CD4-positive, alpha-beta memory T cell (primary cell): ENCODE data around the gene SMG5. TPM values are rescaled to one million over a fixed set of nuclear protein-coding genes. Genes with fewer than 3 reads are reported as not detected.
A peak's percentile ranks its signal among the peaks of the same experiment; 100 is the strongest.

Experiments
- CTCF ChIA-PET: fragments of 350-600 bp; sonication (Branson Sonifier 250); formaldehyde crosslinking; loops from one replicate; lab custom pipeline; 2021; ENCODE audit warnings: inconsistent platforms; ENCODE audit not compliant: partially characterized antibody; lab: Charles Lee
- POLR2A ChIA-PET: fragments of 350-600 bp; sonication (Branson Sonifier 250); formaldehyde crosslinking; loops from one replicate; lab custom pipeline; 2021; ENCODE audit not compliant: partially characterized antibody; lab: Charles Lee
- DNase-seq, 5 donors: peaks; one replicate each; pipeline versions ENCODE4 v3.0.0 to v3.0.0-alpha.2; 2020 to 2022; ENCODE audit warnings: mixed read lengths in 1 of 5
- H3K27ac ChIP-seq: one replicate; pipeline ENCODE4 v1.7.0; 2013; ENCODE audit warnings: low read depth, low read length
- H3K27me3 ChIP-seq: 2 replicates; pipeline ENCODE4 v1.7.0; 2013; ENCODE audit warnings: mild to moderate bottlenecking, low read length, moderate library complexity; ENCODE audit not compliant: insufficient read depth
- H3K36me3 ChIP-seq: 2 replicates; pipeline ENCODE4 v1.7.0; 2013; ENCODE audit warnings: mild to moderate bottlenecking, low read length, moderate library complexity; ENCODE audit not compliant: insufficient read depth
- H3K4me1 ChIP-seq: 2 replicates; pipeline ENCODE4 v1.7.0; 2013; ENCODE audit warnings: mild to moderate bottlenecking, low read length, moderate library complexity; ENCODE audit not compliant: insufficient read depth
- H3K4me3 ChIP-seq, 2 donors: one replicate each; pipeline ENCODE4 v1.7.0; 2013; ENCODE audit warnings: low read length in 2 of 2, mild to moderate bottlenecking in 1 of 2
- H3K9me3 ChIP-seq, 2 donors: one replicate each; pipeline ENCODE4 v1.7.0; 2013; ENCODE audit warnings: low read length in 2 of 2, control low read depth in 1 of 2; ENCODE audit not compliant: control insufficient read depth in 1 of 2
- H3K27ac Mint-ChIP-seq, 7 donors: one replicate each; pipeline ENCODE4 v1.8.0; 2020 to 2021; ENCODE audit warnings: mixed read lengths in 7 of 7, mild to moderate bottlenecking in 6 of 7, inconsistent platforms in 3 of 7, moderate library complexity in 3 of 7
- H3K27me3 Mint-ChIP-seq, 2 donors: one replicate each; pipeline ENCODE4 v1.8.0; 2020 to 2021; ENCODE audit warnings: mixed read lengths in 2 of 2
- H3K36me3 Mint-ChIP-seq, 2 donors: one replicate each; pipeline ENCODE4 v1.8.0; 2020 to 2021; ENCODE audit warnings: mixed read lengths in 2 of 2, inconsistent platforms in 1 of 2, mild to moderate bottlenecking in 1 of 2
- H3K4me1 Mint-ChIP-seq, 4 donors: one replicate each; pipeline ENCODE4 v1.8.0; 2020 to 2021; ENCODE audit warnings: mixed read lengths in 4 of 4, mild to moderate bottlenecking in 1 of 4
- H3K4me3 Mint-ChIP-seq, 8 donors: one replicate each; pipeline ENCODE4 v1.8.0; 2020 to 2021; ENCODE audit warnings: mixed read lengths in 8 of 8, mild to moderate bottlenecking in 7 of 8, moderate library complexity in 6 of 8, inconsistent platforms in 3 of 8
- H3K9me3 Mint-ChIP-seq, 8 donors: one replicate each; pipeline ENCODE4 v1.8.0; 2020 to 2021; ENCODE audit warnings: mixed read lengths in 8 of 8, mild to moderate bottlenecking in 5 of 8, inconsistent platforms in 3 of 8, moderate library complexity in 1 of 8
- intact Hi-C: fragments of 100-400 bp; cut with micrococcal nuclease; formaldehyde crosslinking; loops from one replicate; pipeline ENCODE4 v1.15.1; 2023
- polyA plus RNA-seq, 2 donors: library from polyadenylated mRNA; unstranded; fragments of 300-500 nt; fragmentation: Illumina TruSeq; gene quantifications; one replicate each; pipeline ENCODE4 v1.2.3, GENCODE V29; 2021
- total RNA-seq, 2 experiments: library from RNA; stranded (reverse); gene quantifications; one replicate each; pipeline ENCODE4 v1.2.3, GENCODE V29; 2021

Gene SMG5
- total and polyA plus RNA-seq, 4 experiments from 2014 or later, result 6.1 to 71.6 (median 47.7) TPM

GRCh38 chr1:156270314-156270713 is 12.3 kb downstream of the SMG5 start:
- CTCF ChIA-PET, result no interaction called here
- POLR2A ChIA-PET, result interaction anchor here (4.5 kb wide), 1 partner anchor 12 kb away, joined by 25 read pairs; the partner anchor contains the start of gene SMG5
- H3K9me3 ChIP-seq, result no peaks in the 10 kb centered on the region
- peaks cover 0 to 1% (median 0%) of the 10 kb centered on the region in 8 donors for H3K9me3 Mint-ChIP-seq
- intact Hi-C loops, result no loop called here
- no peak overlapping the region for H3K4me3 ChIP-seq
- DNase-seq, result no peak
- no peaks in the 10 kb centered on the region for H3K27me3 Mint-ChIP-seq
- peaks cover 0 to 2% (median 0%) of the 10 kb centered on the region in 4 donors for H3K4me1 Mint-ChIP-seq
- no peak overlapping the region for H3K27ac ChIP-seq
- peaks cover 76% of the 10 kb centered on the region for H3K36me3 ChIP-seq
- peak overlapping the region in 1 of 7 donors; percentile 78 for H3K27ac Mint-ChIP-seq
- H3K4me1 ChIP-seq, result no peaks in the 10 kb centered on the region
- H3K27me3 ChIP-seq, result no peaks in the 10 kb centered on the region
- H3K36me3 Mint-ChIP-seq, result peaks cover 62 to 84% of the 10 kb centered on the region in 2 donors
- no peak overlapping the region for H3K4me3 Mint-ChIP-seq

- ChIA-PET CTCF (no interaction called here), POLR2A (no interaction called here)
- peaks cover 0 to 1% (median 0%) of the 10 kb centered on the region in 8 donors for H3K9me3 Mint-ChIP-seq
Observed at GRCh38 chr1:156268336-156268735, 14.3 kb downstream of the SMG5 start.

GRCh38 chr1:156266051-156266450 is 16.6 kb downstream of the SMG5 start:
- H3K36me3 ChIP-seq, result peaks cover 66% of the 10 kb centered on the region
- no peaks in the 10 kb centered on the region for H3K9me3 ChIP-seq
- Mint-ChIP-seq H3K36me3 (peaks cover 61 to 71% of the 10 kb centered on the region in 2 donors), H3K9me3 (peaks cover 0 to 1% (median 0%) of the 10 kb centered on the region in 8 donors), H3K4me3 (no peak overlapping the region), H3K27me3 (no peaks in the 10 kb centered on the region), H3K27ac (no peak overlapping the region), H3K4me1 (peaks cover 0 to 4% (median 2%) of the 10 kb centered on the region in 4 donors)
- intact Hi-C loops, result no loop called here
- DNase-seq, result no peak
- H3K27ac ChIP-seq, result no peak overlapping the region
- no peak overlapping the region for H3K4me3 ChIP-seq
- POLR2A ChIA-PET, result no interaction called here
- no peaks in the 10 kb centered on the region for H3K27me3 ChIP-seq
- no peaks in the 10 kb centered on the region for H3K4me1 ChIP-seq
- CTCF ChIA-PET, result no interaction called here

More at GRCh38 chr1:156268336-156268735, 14.3 kb downstream of the SMG5 start:
- Histone ChIP-seq H3K27me3 (no peaks in the 10 kb centered on the region), H3K27ac (no peak overlapping the region), H3K9me3 (no peaks in the 10 kb centered on the region), H3K4me3 (no peak overlapping the region), H3K36me3 (peaks cover 66% of the 10 kb centered on the region), H3K4me1 (no peaks in the 10 kb centered on the region)
- Mint-ChIP-seq H3K27me3 (no peaks in the 10 kb centered on the region), H3K27ac (peak overlapping the region in 2 of 7 donors; percentile 27 to 30), H3K4me1 (peaks cover 0 to 4% (median 2%) of the 10 kb centered on the region in 4 donors), H3K36me3 (peaks cover 62 to 79% of the 10 kb centered on the region in 2 donors), H3K4me3 (no peak overlapping the region)
- intact Hi-C loops, result no loop called here
- DNase-seq, result no peak

- H3K36me3 Mint-ChIP-seq, result peaks cover 66 to 80% of the 10 kb centered on the region in 2 donors
- H3K36me3 ChIP-seq, result peaks cover 80% of the 10 kb centered on the region
- no peak for DNase-seq
- no peaks in the 10 kb centered on the region for H3K27me3 Mint-ChIP-seq
- no peak overlapping the region for H3K4me3 ChIP-seq
- H3K27me3 ChIP-seq, result no peaks in the 10 kb centered on the region
- H3K4me1 ChIP-seq, result no peaks in the 10 kb centered on the region
- no peak overlapping the region for H3K27ac ChIP-seq
- peaks cover 0 to 4% (median 2%) of the 10 kb centered on the region in 4 donors for H3K4me1 Mint-ChIP-seq
- H3K4me3 Mint-ChIP-seq, result no peak overlapping the region
- H3K9me3 ChIP-seq, result no peaks in the 10 kb centered on the region
- CTCF ChIA-PET, result interaction anchor here (0.7 to 0.8 kb wide), 2 partner anchors 9 to 128 kb away, joined by 3 to 5 read pairs; no protein-coding TSS in a partner anchor
- H3K27ac Mint-ChIP-seq, result no peak overlapping the region
- intact Hi-C loops, result no loop called here
- POLR2A ChIA-PET, result interaction anchor here (1.2 kb wide), 1 partner anchor 19 kb away, joined by 3 read pairs; the partner anchor contains the start of gene SMG5
- H3K9me3 Mint-ChIP-seq, result peaks cover 0 to 1% (median 0%) of the 10 kb centered on the region in 8 donors
Observed at GRCh38 chr1:156263288-156263655, 19.4 kb downstream of the SMG5 start.

GRCh38 chr1:156262461-156263287 is 20.0 kb downstream of the SMG5 start:
- peaks cover 60 to 80% of the 10 kb centered on the region in 2 donors for H3K36me3 Mint-ChIP-seq
- H3K27me3 Mint-ChIP-seq, result no peaks in the 10 kb centered on the region
- Histone ChIP-seq H3K4me1 (no peaks in the 10 kb centered on the region), H3K36me3 (peaks cover 80% of the 10 kb centered on the region), H3K27me3 (no peaks in the 10 kb centered on the region), H3K27ac (no peak overlapping the region), H3K4me3 (no peak overlapping the region), H3K9me3 (no peaks in the 10 kb centered on the region)
- H3K27ac Mint-ChIP-seq, result peak overlapping the region in 2 of 7 donors; percentile 31 to 36
- no peak for DNase-seq
- intact Hi-C loops, result no loop called here
- no peak overlapping the region for H3K4me3 Mint-ChIP-seq
- H3K4me1 Mint-ChIP-seq, result peaks cover 0 to 4% (median 2%) of the 10 kb centered on the region in 4 donors
- H3K9me3 Mint-ChIP-seq, result peaks cover 0 to 1% (median 0%) of the 10 kb centered on the region in 8 donors
- ChIA-PET CTCF (interaction anchor here (0.8 kb wide), 1 partner anchor 9 kb away, joined by 3 read pairs; no protein-coding TSS in a partner anchor), POLR2A (interaction anchor here (1.2 kb wide), 1 partner anchor 20 kb away, joined by 3 read pairs; the partner anchor contains the start of gene SMG5)

GRCh38 chr1:156260896-156261295 is 21.7 kb downstream of the SMG5 start:
- Histone ChIP-seq H3K36me3 (peaks cover 76% of the 10 kb centered on the region), H3K27me3 (no peaks in the 10 kb centered on the region), H3K27ac (no peak overlapping the region), H3K4me3 (no peak overlapping the region), H3K4me1 (no peaks in the 10 kb centered on the region), H3K9me3 (no peaks in the 10 kb centered on the region)
- DNase-seq, result no peak
- intact Hi-C loops, result no loop called here
- no peaks in the 10 kb centered on the region for H3K27me3 Mint-ChIP-seq
- no peak overlapping the region for H3K4me3 Mint-ChIP-seq
- H3K9me3 Mint-ChIP-seq, result peaks cover 0 to 1% (median 0%) of the 10 kb centered on the region in 8 donors
- H3K4me1 Mint-ChIP-seq, result peaks cover 0 to 4% (median 2%) of the 10 kb centered on the region in 4 donors
- peak overlapping the region in 4 of 7 donors; percentile 35 to 78 (median 68) for H3K27ac Mint-ChIP-seq
- ChIA-PET CTCF (interaction anchor here (0.7 to 0.9 kb wide), 2 partner anchors 21 to 166 kb away, joined by 4 read pairs; partner anchors contain the start of gene SMG5), POLR2A (interaction anchor here (1.3 kb wide), 1 partner anchor 17 kb away, joined by 3 read pairs; no protein-coding TSS in a partner anchor)
- peaks cover 50 to 77% of the 10 kb centered on the region in 2 donors for H3K36me3 Mint-ChIP-seq

- ChIA-PET POLR2A (no interaction called here), CTCF (interaction anchor here (0.9 to 1.4 kb wide), 2 partner anchors 22 to 113 kb away, joined by 4 read pairs; partner anchors contain the start of gene SMG5)
- Histone ChIP-seq H3K27ac (no peak overlapping the region), H3K4me1 (no peaks in the 10 kb centered on the region), H3K36me3 (peaks cover 69% of the 10 kb centered on the region), H3K4me3 (no peak overlapping the region), H3K27me3 (no peaks in the 10 kb centered on the region), H3K9me3 (no peaks in the 10 kb centered on the region)
- H3K4me1 Mint-ChIP-seq, result peaks cover 0 to 4% (median 0%) of the 10 kb centered on the region in 4 donors
- H3K36me3 Mint-ChIP-seq, result peaks cover 43 to 70% of the 10 kb centered on the region in 2 donors
- no peak for DNase-seq
- no peaks in the 10 kb centered on the region for H3K27me3 Mint-ChIP-seq
- no peaks in the 10 kb centered on the region for H3K9me3 Mint-ChIP-seq
- H3K27ac Mint-ChIP-seq, result peak overlapping the region in 2 of 7 donors; percentile 29 to 43
- intact Hi-C loops, result no loop called here
- no peak overlapping the region for H3K4me3 Mint-ChIP-seq
Observed at GRCh38 chr1:156259805-156260204, 22.8 kb downstream of the SMG5 start.
